A673 (cell line): ENCODE data around the gene LMF1.

ENCODE experiments used
- CTCF ChIP-seq: fragments of 300-800, 200-600 bp; sonication (generic); conservative IDR thresholded peaks from 2 replicates; pipeline ENCODE4 v1.5.1; 2017; ENCODE audit warnings: low read depth, mild to moderate bottlenecking, antibody characterized with exemption, low read length, moderate library complexity, mixed read lengths
- EZH2 ChIP-seq: fragments of 200-600 bp; sonication (generic); IDR thresholded peaks from 2 replicates; pipeline ENCODE4 v1.6.1; 2017; ENCODE audit warnings: borderline replicate concordance, low read depth, mild to moderate bottlenecking, mixed read lengths, antibody characterized with exemption, low read length; ENCODE audit not compliant: poor library complexity, severe bottlenecking

GRCh38 chr16:842061-842476 is 128.7 kb downstream of the LMF1 start:
- TF ChIP-seq CTCF (no peak), EZH2 (no peak)
